ENCODE data around the gene KNCN. TPM values are rescaled to one million over a fixed set of nuclear protein-coding genes. Genes with fewer than 3 reads are reported as not detected.

KNCN gene
- total RNA-seq, 2 experiments from 2014 or later = not detected

DNA sequence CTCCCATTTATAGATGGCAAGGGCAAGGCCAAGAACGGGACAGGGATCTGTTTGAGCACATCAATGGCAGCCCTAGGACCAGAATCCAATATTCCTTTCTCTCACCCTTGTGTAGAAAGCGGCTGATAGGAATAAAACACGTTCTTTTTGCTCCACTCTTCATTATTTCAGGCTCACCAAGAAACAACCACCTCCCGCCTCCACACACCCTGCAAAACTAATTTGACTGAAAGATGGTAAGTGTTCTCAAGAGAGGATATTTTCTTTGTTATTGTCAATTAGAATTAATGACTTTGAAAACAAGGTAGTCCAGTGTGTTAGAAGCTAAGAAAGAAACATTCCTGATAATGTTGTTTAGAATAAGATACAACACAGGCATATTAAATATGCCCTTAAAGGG lies 11.9 kb upstream of the KNCN start:
- no peaks in the 10 kb centered on the region for H3K9me3 Mint-ChIP-seq (ENCODE audit: insufficient read depth)
- H3K27ac Mint-ChIP-seq = no peak overlapping the region
- ATAC-seq (no peak), DNase-seq (no peak)
- H3K4me1 Mint-ChIP-seq (ENCODE audit: low read depth) = no peaks in the 10 kb centered on the region
- H3K27me3 Mint-ChIP-seq (ENCODE audit: low read depth) = no peaks in the 10 kb centered on the region
- H3K36me3 Mint-ChIP-seq (ENCODE audit: low read depth) = peaks cover 52% of the 10 kb centered on the region
- H3K4me3 Mint-ChIP-seq = no peak overlapping the region
- POLR2A ChIA-PET = no interaction called here
- CTCF ChIA-PET = interaction anchor here (1.0 kb wide), 1 partner anchor 28 kb away, joined by 3 read pairs; a partner anchor contains a TSS

DNA sequence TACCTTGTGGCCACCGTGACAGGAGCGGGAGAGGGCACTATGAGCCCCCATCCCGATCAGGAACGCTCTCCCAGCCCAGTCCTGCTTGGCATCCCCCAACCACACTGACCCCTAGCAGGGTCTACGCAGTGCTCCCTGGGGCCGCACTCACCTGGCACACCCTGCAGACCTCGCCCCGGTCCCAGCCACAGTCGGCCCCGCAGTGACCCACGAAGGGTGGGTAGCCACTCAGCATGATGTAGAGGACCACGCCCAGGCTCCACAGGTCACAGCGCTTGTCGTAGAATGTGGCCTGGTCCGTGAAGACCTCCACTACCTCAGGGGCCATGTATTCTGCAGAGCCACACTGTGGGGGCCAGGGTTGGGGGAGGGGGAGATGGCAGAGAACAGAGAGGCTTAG lies 11.1 kb upstream of the KNCN start:
- H3K4me1 Mint-ChIP-seq (ENCODE audit: low read depth) = no peaks in the 10 kb centered on the region
- no peak overlapping the region for H3K4me3 Mint-ChIP-seq
- ATAC-seq (no peak), DNase-seq (no peak)
- no peaks in the 10 kb centered on the region for H3K27me3 Mint-ChIP-seq (ENCODE audit: low read depth)
- ChIA-PET CTCF (no interaction called here), POLR2A (no interaction called here)
- peaks cover 47% of the 10 kb centered on the region for H3K36me3 Mint-ChIP-seq (ENCODE audit: low read depth)
- no peaks in the 10 kb centered on the region for H3K9me3 Mint-ChIP-seq (ENCODE audit: insufficient read depth)
- H3K27ac Mint-ChIP-seq = no peak overlapping the region

DNA sequence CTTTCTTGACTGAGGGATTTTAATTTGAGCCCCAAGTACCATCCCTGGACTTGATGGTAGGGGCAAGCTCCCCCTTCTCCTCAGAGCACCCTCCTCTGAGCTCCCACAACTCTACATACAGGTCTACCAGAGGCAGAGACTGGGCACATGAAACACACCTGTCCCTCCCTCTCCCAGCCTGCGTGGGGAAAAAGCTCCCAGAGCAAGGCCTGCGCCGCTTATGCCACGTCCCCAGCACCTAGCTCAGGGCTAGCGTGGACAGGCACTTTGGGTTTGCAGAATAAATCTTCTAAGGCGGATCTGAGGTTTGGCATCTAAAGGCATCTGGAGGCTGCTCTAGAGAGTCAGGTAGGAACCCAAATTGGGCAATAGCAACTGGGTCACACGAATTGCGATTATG lies 7.5 kb upstream of the KNCN start:
- CTCF ChIA-PET = interaction anchor here (1.0 kb wide), 1 partner anchor 82 kb away, joined by 3 read pairs; no protein-coding TSS in a partner anchor
- Mint-ChIP-seq H3K9me3 (ENCODE audit: insufficient read depth) (no peaks in the 10 kb centered on the region), H3K27ac (no peak overlapping the region), H3K4me1 (ENCODE audit: low read depth) (no peaks in the 10 kb centered on the region), H3K4me3 (no peak overlapping the region), H3K36me3 (ENCODE audit: low read depth) (peaks cover 23% of the 10 kb centered on the region), H3K27me3 (ENCODE audit: low read depth) (no peaks in the 10 kb centered on the region)
- DNase-seq (no peak), ATAC-seq (no peak)
- POLR2A ChIA-PET = no interaction called here

DNA sequence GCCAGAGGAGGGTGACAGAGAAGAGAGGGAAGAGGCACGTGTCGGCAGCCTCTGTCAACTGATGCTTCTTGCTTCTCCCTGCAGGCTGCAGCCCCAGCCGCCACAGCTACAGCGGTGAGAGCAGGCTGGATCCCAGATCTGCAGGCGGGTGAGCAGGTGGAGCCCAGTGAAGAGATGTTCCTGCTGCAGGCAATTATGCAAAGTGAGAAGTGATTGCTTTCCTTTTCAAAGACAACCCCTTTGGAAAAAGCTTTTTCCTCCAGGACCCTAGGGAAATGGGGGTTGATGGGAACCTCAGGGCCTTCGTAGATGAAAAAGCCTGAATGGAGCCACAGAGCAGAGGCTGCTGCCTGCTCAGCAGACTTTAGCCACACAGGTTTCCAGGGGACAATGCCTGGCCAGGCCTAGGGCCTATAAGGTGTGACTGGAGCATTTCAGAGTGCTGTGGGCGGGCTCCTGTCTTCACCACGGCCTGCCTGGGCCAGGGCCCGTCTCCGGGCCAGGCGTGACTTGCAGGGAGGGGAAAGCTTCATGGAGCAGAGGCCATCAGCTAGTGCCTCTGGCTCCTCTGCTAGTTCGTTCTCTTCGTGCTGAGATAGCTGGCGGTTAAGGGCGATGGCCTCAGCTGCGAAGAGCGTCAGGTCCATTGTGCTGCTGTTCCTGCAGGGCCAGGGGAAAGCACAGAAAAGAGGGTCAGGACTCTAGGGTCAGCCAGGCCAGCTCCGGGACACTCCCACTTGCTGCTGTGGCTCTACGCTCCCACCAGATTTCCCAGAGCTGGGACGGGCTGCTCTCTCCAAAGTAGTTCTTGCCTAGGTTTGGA lies 6.9 kb upstream of the KNCN start:
- peaks cover 20% of the 10 kb centered on the region for H3K36me3 Mint-ChIP-seq (ENCODE audit: low read depth)
- ChIA-PET POLR2A (no interaction called here), CTCF (interaction anchor here (1.0 kb wide), 1 partner anchor 81 kb away, joined by 3 read pairs; no protein-coding TSS in a partner anchor)
- ATAC-seq = no peak
- H3K27ac Mint-ChIP-seq = no peak overlapping the region
- no peak for DNase-seq
- no peaks in the 10 kb centered on the region for H3K4me1 Mint-ChIP-seq (ENCODE audit: low read depth)
- H3K27me3 Mint-ChIP-seq (ENCODE audit: low read depth) = no peaks in the 10 kb centered on the region
- no peaks in the 10 kb centered on the region for H3K9me3 Mint-ChIP-seq (ENCODE audit: insufficient read depth)
- no peak overlapping the region for H3K4me3 Mint-ChIP-seq

DNA sequence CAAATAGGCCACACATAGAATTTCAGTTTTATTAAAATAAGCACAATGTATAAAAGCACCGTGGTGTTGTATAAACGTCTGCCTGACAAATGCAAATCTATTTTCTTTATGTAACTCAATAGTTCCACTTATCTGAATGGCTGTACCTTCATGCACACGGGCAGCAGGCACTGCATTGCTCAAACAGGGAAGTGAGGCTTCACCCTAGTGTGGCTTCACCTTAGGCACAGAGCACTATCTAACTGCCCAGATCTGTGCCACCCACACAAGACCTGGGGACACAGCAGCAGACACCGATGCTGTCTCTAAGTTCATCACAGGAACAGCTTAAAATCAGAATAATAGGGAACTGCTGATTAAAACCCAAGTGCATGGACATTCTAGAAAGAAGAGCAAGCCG lies 6.0 kb upstream of the KNCN start:
- H3K36me3 Mint-ChIP-seq (ENCODE audit: low read depth) = peaks cover 11% of the 10 kb centered on the region
- CTCF ChIA-PET = no interaction called here
- no peak overlapping the region for H3K27ac Mint-ChIP-seq
- no peak overlapping the region for H3K4me3 Mint-ChIP-seq
- H3K4me1 Mint-ChIP-seq (ENCODE audit: low read depth) = no peaks in the 10 kb centered on the region
- H3K9me3 Mint-ChIP-seq (ENCODE audit: insufficient read depth) = no peaks in the 10 kb centered on the region
- no peaks in the 10 kb centered on the region for H3K27me3 Mint-ChIP-seq (ENCODE audit: low read depth)
- DNase-seq (no peak), ATAC-seq (no peak)
- POLR2A ChIA-PET = no interaction called here

DNA sequence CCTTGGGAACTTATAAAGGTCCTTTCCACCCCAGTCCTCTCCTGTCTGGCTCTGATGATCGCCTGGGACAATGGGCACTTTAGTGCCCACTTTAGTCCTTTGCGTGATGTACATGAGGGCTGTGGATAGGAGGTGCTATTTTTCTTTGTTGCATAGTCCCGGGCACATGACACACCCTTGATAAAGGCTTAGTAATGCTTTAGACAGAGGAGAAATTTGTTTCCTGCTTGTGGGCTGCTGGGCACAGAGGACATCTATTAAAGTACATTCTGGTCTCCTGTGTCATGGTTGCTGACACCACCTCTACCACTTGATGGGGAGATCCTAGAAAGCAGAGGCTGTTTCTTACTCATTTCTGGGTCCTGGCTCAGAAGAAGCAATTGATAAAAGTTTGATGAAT lies 5.4 kb upstream of the KNCN start:
- ChIA-PET POLR2A (no interaction called here), CTCF (no interaction called here)
- no peaks in the 10 kb centered on the region for H3K27me3 Mint-ChIP-seq (ENCODE audit: low read depth)
- H3K36me3 Mint-ChIP-seq (ENCODE audit: low read depth) = peaks cover 9% of the 10 kb centered on the region
- no peaks in the 10 kb centered on the region for H3K4me1 Mint-ChIP-seq (ENCODE audit: low read depth)
- H3K27ac Mint-ChIP-seq = no peak overlapping the region
- no peak for DNase-seq
- no peaks in the 10 kb centered on the region for H3K9me3 Mint-ChIP-seq (ENCODE audit: insufficient read depth)
- ATAC-seq = no peak
- no peak overlapping the region for H3K4me3 Mint-ChIP-seq

DNA sequence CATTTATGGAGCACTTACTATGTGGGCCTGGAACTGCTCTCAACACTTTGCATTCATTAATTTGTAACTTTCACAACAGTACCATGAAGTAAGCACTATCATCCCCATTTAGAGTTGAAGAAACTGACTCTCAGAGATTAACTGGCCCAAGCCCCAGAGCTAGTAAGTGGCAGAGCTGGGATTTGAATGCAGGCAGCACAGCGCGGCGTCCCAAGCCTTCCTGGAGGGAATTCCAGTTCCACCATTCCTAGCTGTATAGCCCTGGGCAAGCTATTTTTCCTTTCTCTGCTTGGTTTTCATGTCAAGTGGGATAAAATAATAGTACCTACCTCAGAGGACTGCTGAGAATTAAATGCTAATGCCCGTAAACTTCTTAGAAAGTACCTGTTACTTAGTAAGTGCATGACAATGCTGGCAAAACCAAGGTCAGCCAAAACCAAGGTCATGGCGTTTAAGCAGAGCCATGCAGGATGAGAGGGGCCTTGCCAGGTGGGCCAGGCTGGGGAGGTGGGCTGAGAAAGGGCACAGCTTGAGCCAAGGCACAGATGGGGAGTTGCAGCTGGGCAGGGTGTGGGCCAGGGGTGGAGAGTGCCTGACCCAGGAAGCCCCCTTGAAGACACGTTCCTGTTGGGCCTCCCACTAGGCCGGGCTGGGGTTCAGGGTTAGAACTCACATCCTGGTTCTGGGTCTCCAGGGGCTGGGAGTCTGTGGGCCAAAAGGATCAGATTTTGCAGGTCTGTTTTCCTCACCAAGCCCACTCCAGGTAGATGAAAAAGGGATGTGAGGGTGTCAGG lies 4.6 kb upstream of the KNCN start:
- DNase-seq (no peak), ATAC-seq (no peak)
- Mint-ChIP-seq H3K27me3 (ENCODE audit: low read depth) (no peaks in the 10 kb centered on the region), H3K9me3 (ENCODE audit: insufficient read depth) (no peaks in the 10 kb centered on the region), H3K36me3 (ENCODE audit: low read depth) (peaks cover 5% of the 10 kb centered on the region), H3K4me1 (ENCODE audit: low read depth) (peaks cover 3% of the 10 kb centered on the region), H3K4me3 (no peak overlapping the region), H3K27ac (peak overlapping the region; percentile 23)
- CTCF ChIA-PET = interaction anchor here (1.4 kb wide), 1 partner anchor 168 kb away, joined by 3 read pairs; no protein-coding TSS in a partner anchor
- POLR2A ChIA-PET = no interaction called here

DNA sequence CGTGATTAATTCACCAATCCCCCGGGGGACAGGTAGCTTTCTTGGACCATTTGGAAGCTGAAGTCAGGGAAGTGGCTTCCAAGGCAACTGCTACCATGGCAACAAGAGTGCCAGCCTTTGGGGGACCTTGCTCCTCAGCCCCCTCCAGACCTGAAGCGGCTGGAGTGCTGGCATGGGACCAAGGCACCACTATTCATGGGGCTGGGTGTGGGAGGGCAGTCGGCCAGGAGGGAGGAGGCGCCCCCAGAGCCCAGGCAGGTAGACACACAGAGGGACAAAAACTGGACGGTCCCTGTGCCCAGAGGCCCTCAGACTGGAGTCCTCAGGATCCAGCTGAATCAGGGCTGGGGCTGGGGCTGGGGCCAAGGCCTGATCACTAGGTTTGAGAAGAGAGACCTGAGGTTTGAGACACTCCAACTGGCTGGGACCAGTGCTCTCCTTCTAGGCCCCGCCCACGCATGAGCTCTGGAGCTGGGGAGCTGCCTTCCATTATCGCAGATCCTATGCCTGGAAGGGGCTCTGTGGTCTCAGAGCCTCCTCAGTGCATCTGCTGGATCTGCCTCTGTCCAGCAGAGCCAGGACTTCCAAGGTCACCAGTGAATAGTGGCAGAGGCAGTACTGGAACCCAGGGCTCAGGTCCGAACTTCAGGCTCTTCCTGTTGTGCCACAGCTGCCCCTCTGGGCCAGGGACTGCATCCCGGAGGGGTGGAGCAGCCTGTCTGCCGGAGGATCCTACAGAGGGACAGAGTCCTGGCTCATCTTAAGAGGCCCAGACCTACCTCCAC lies 3.3 kb upstream of the KNCN start:
- Mint-ChIP-seq H3K36me3 (ENCODE audit: low read depth) (no peaks in the 10 kb centered on the region), H3K9me3 (ENCODE audit: insufficient read depth) (no peaks in the 10 kb centered on the region), H3K27me3 (ENCODE audit: low read depth) (no peaks in the 10 kb centered on the region), H3K4me1 (ENCODE audit: low read depth) (peaks cover 14% of the 10 kb centered on the region), H3K4me3 (no peak overlapping the region), H3K27ac (peak overlapping the region; percentile 28)
- no peak for ATAC-seq
- ChIA-PET CTCF (interaction anchor here (1.4 kb wide), 1 partner anchor 170 kb away, joined by 3 read pairs; no protein-coding TSS in a partner anchor), POLR2A (no interaction called here)
- no peak for DNase-seq

DNA sequence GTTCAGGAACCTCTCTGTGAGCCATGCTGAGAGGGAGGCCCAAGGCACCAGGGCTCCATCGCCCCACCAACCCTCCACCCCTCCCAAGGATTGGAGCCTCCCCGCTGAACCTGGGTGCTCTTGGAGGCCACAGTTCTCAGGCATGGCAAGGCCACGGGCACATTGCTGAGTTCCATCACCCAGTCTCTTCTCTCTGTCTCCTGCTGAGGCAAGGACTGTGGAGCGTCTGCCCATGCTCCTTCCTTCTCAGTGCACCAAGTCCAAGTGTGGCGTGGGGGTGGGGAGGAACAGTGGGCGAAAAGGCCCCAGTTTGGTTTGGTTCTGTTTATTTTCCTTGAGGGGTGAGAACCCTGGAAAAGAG lies 2.8 kb upstream of the KNCN start:
- CTCF ChIA-PET = no interaction called here
- no peak overlapping the region for H3K4me3 Mint-ChIP-seq

DNA sequence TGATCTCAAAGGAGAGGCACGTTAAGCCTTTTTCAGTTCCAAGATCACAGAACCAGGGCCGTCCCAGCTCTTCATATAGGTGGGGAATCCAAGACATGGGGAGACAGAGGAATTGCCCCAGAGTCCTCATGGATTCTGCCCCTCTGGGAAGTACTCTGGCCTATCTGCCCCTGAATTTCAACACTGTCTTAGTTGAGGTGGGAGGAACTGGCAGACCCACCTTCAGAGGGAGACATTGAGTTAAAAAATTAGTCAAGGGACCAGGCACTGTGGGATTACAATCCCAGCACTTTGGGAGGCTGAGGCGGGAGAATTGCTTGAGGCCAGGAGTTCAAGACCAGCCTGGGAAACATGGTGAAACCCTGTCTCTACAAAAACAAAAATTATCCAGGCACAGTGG lies 2.1 kb upstream of the KNCN start:
- no peak overlapping the region for H3K4me3 Mint-ChIP-seq
- DNase-seq (no peak), ATAC-seq (no peak)
- no peaks in the 10 kb centered on the region for H3K36me3 Mint-ChIP-seq (ENCODE audit: low read depth)
- H3K27ac Mint-ChIP-seq = no peak overlapping the region
- POLR2A ChIA-PET = no interaction called here
- CTCF ChIA-PET = interaction anchor here (1.3 kb wide), 1 partner anchor 20 kb away, joined by 4 read pairs; no protein-coding TSS in a partner anchor
- H3K27me3 Mint-ChIP-seq (ENCODE audit: low read depth) = no peaks in the 10 kb centered on the region
- no peaks in the 10 kb centered on the region for H3K9me3 Mint-ChIP-seq (ENCODE audit: insufficient read depth)
- peaks cover 24% of the 10 kb centered on the region for H3K4me1 Mint-ChIP-seq (ENCODE audit: low read depth)

More for the DNA sequence above, 2.8 kb upstream of the KNCN start:
- Mint-ChIP-seq H3K4me1 (ENCODE audit: low read depth) (peaks cover 20% of the 10 kb centered on the region), H3K27me3 (ENCODE audit: low read depth) (no peaks in the 10 kb centered on the region), H3K9me3 (ENCODE audit: insufficient read depth) (no peaks in the 10 kb centered on the region), H3K36me3 (ENCODE audit: low read depth) (no peaks in the 10 kb centered on the region), H3K27ac (peak overlapping the region; percentile 28)
- POLR2A ChIA-PET = no interaction called here
- ATAC-seq (no peak), DNase-seq (no peak)

DNA sequence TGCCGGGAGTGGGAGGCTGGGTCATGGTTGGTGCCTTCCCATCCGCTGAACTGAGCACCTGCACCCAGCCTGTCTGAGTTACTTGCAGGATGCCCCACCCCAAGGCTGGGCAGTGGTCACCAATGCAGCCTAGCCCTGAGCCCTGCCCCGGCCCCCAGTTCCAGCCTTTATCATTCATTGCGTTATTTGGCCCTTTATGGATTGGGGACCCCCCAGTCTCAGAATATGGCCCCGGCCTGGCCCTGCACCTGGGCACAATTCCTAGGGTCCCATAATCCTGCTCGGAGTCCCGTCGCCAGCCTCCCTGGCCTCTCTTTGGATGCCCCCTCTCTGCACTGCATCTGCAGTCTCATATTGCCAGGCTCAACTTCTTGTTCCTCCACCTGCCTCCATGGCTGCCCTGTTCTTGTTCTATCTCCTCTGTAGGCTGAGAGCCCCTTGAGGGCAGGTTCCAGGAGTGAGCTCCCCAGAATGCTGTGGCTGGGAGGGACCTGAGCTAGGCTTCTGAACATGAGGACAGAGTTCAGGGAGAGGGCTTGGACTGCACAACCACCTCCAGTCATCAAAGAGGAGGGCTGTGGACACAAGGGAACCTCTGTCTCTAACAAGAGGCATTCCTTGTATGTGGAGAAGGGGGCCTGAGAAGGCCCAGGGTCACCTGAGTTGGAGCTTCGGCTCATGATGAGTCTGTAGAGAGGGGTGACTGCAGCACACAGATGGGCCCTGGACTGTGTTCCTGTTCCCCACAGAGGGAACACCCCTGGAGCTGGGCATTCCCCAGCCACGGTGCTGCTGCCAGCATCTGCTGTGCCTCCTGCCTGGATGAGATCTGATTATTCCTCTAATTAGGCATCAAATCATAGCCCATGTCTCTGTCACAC lies 1.1 kb upstream of the KNCN start:
- ChIA-PET CTCF (interaction anchor here (0.8 to 1.3 kb wide), 2 partner anchors 19 to 173 kb away, joined by 3 to 4 read pairs; no protein-coding TSS in a partner anchor), POLR2A (no interaction called here)
- ATAC-seq (no peak), DNase-seq (no peak)
- H3K4me3 Mint-ChIP-seq = no peak overlapping the region
- H3K27me3 Mint-ChIP-seq (ENCODE audit: low read depth) = no peaks in the 10 kb centered on the region
- no peaks in the 10 kb centered on the region for H3K9me3 Mint-ChIP-seq (ENCODE audit: insufficient read depth)
- no peaks in the 10 kb centered on the region for H3K36me3 Mint-ChIP-seq (ENCODE audit: low read depth)
- H3K27ac Mint-ChIP-seq = no peak overlapping the region
- H3K4me1 Mint-ChIP-seq (ENCODE audit: low read depth) = peaks cover 28% of the 10 kb centered on the region
